ENCODE measurements around the gene DMAC2.

The DMAC2 gene

GRCh38 chr19:41447732-41448332 lies 8.1 kb upstream of the DMAC2 start:
- Histone ChIP-seq H2BK120ac (ENCODE audit: low read depth, low read length) (no peak overlapping the region), H3K9ac (ENCODE audit: low read length) (no peak overlapping the region), H3K79me1 (replicated peaks; ENCODE audit: low read length, poor library complexity, severe bottlenecking) (no peaks in the 10 kb centered on the region), H3K18ac (ENCODE audit: low read depth in 1 of 2, low read length in 2 of 2) (no peak overlapping the region), H2BK5ac (ENCODE audit: low read depth, low read length, poor library complexity, severe bottlenecking) (no peak overlapping the region), H3K14ac (ENCODE audit: low read length in 2 of 2) (no peak overlapping the region), H3K27ac (ENCODE audit: low read length, poor library complexity, severe bottlenecking) (no peak overlapping the region), H4K91ac (ENCODE audit: low read length) (no peak overlapping the region), H3K4me2 (ENCODE audit: low read length, poor library complexity, severe bottlenecking) (no peak overlapping the region), H3K27me3 (ENCODE audit: control insufficient read depth in 1 of 2, insufficient read depth in 1 of 2, low read length in 2 of 2) (peaks cover 17 to 54% of the 10 kb centered on the region in 2 experiments), H3K9me3 (ENCODE audit: control insufficient read depth, low read length) (no peaks in the 10 kb centered on the region), H2BK15ac (ENCODE audit: low read depth, poor library complexity, severe bottlenecking) (no peak overlapping the region), H2AFZ (ENCODE audit: low read depth, low read length) (no peak overlapping the region), H2AK5ac (ENCODE audit: low read length, severe bottlenecking) (no peak overlapping the region), H3K4ac (ENCODE audit: low read depth in 1 of 2, low read length in 2 of 2) (no peak overlapping the region), H4K8ac (ENCODE audit: low read length) (no peak overlapping the region), H3K4me3 (ENCODE audit: insufficient read depth in 1 of 2, low read depth in 1 of 2, low read length in 2 of 2) (no peak overlapping the region), H2BK12ac (ENCODE audit: low read length in 2 of 2) (no peak overlapping the region), H3K4me1 (ENCODE audit: control insufficient read depth, insufficient read depth, low read depth, low read length) (peaks cover 1% of the 10 kb centered on the region), H3K36me3 (ENCODE audit: control insufficient read depth in 1 of 2, insufficient read depth in 2 of 2, low read depth in 1 of 2, low read length in 2 of 2) (no peaks in the 10 kb centered on the region), H3K23ac (ENCODE audit: low read length in 2 of 2) (no peak overlapping the region)
- DNase-seq = no peak
- WGBS = 71% methylated on average over 12 of the region's 12 CpGs

- Histone ChIP-seq H3K36me3 (ENCODE audit: control insufficient read depth in 1 of 2, insufficient read depth in 2 of 2, low read depth in 1 of 2, low read length in 2 of 2) (no peaks in the 10 kb centered on the region), H2AFZ (ENCODE audit: low read depth, low read length) (no peak overlapping the region), H2BK120ac (ENCODE audit: low read depth, low read length) (no peak overlapping the region), H4K8ac (ENCODE audit: low read length) (no peak overlapping the region), H3K27ac (ENCODE audit: low read length, poor library complexity, severe bottlenecking) (no peak overlapping the region), H3K9ac (ENCODE audit: low read length) (no peak overlapping the region), H3K9me3 (ENCODE audit: control insufficient read depth, low read length) (no peaks in the 10 kb centered on the region), H3K79me1 (replicated peaks; ENCODE audit: low read length, poor library complexity, severe bottlenecking) (no peaks in the 10 kb centered on the region), H3K27me3 (ENCODE audit: control insufficient read depth in 1 of 2, insufficient read depth in 1 of 2, low read length in 2 of 2) (peaks cover 21 to 60% of the 10 kb centered on the region in 2 experiments), H2AK5ac (ENCODE audit: low read length, severe bottlenecking) (no peak overlapping the region), H3K4me2 (ENCODE audit: low read length, poor library complexity, severe bottlenecking) (no peak overlapping the region), H3K4me3 (ENCODE audit: insufficient read depth in 1 of 2, low read depth in 1 of 2, low read length in 2 of 2) (no peak overlapping the region), H4K91ac (ENCODE audit: low read length) (no peak overlapping the region), H3K4me1 (ENCODE audit: control insufficient read depth, insufficient read depth, low read depth, low read length) (peaks cover 1% of the 10 kb centered on the region), H3K23ac (ENCODE audit: low read length in 2 of 2) (no peak overlapping the region), H2BK15ac (ENCODE audit: low read depth, poor library complexity, severe bottlenecking) (no peak overlapping the region), H3K14ac (ENCODE audit: low read length in 2 of 2) (no peak overlapping the region), H2BK12ac (ENCODE audit: low read length in 2 of 2) (no peak overlapping the region), H2BK5ac (ENCODE audit: low read depth, low read length, poor library complexity, severe bottlenecking) (no peak overlapping the region), H3K18ac (ENCODE audit: low read depth in 1 of 2, low read length in 2 of 2) (no peak overlapping the region), H3K4ac (ENCODE audit: low read depth in 1 of 2, low read length in 2 of 2) (no peak overlapping the region)
- DNase-seq = no peak
- WGBS = 52% methylated on average over 5 of the region's 5 CpGs
Observed at GRCh38 chr19:41445575-41445974, 5.9 kb upstream of the DMAC2 start.

GRCh38 chr19:41443813-41444455 lies 4.2 kb upstream of the DMAC2 start:
- no peak for DNase-seq
- H3K18ac ChIP-seq (ENCODE audit: low read depth in 1 of 2, low read length in 2 of 2) = no peak overlapping the region
- no peak overlapping the region for H3K14ac ChIP-seq (ENCODE audit: low read length in 2 of 2)
- H3K4me3 ChIP-seq (ENCODE audit: insufficient read depth in 1 of 2, low read depth in 1 of 2, low read length in 2 of 2) = no peak overlapping the region
- H3K27me3 ChIP-seq (ENCODE audit: control insufficient read depth in 1 of 2, insufficient read depth in 1 of 2, low read length in 2 of 2) = peaks cover 21 to 57% of the 10 kb centered on the region in 2 experiments
- 85% methylated on average over 6 of the region's 6 CpGs for WGBS
- H2AFZ ChIP-seq (ENCODE audit: low read depth, low read length) = no peak overlapping the region
- no peak overlapping the region for H3K9ac ChIP-seq (ENCODE audit: low read length)
- H2BK120ac ChIP-seq (ENCODE audit: low read depth, low read length) = no peak overlapping the region
- no peaks in the 10 kb centered on the region for H3K36me3 ChIP-seq (ENCODE audit: control insufficient read depth in 1 of 2, insufficient read depth in 2 of 2, low read depth in 1 of 2, low read length in 2 of 2)
- H3K23ac ChIP-seq (ENCODE audit: low read length in 2 of 2) = peak overlapping the region in 1 of 2 experiments; percentile 31
- H3K27ac ChIP-seq (ENCODE audit: low read length, poor library complexity, severe bottlenecking) = no peak overlapping the region
- H3K4ac ChIP-seq (ENCODE audit: low read depth in 1 of 2, low read length in 2 of 2) = no peak overlapping the region
- no peak overlapping the region for H4K91ac ChIP-seq (ENCODE audit: low read length)
- peaks cover 5% of the 10 kb centered on the region for H3K4me1 ChIP-seq (ENCODE audit: control insufficient read depth, insufficient read depth, low read depth, low read length)
- H4K8ac ChIP-seq (ENCODE audit: low read length) = no peak overlapping the region
- no peak overlapping the region for H2AK5ac ChIP-seq (ENCODE audit: low read length, severe bottlenecking)
- no peak overlapping the region for H2BK15ac ChIP-seq (ENCODE audit: low read depth, poor library complexity, severe bottlenecking)
- H3K9me3 ChIP-seq (ENCODE audit: control insufficient read depth, low read length) = no peaks in the 10 kb centered on the region
- H2BK12ac ChIP-seq (ENCODE audit: low read length in 2 of 2) = no peak overlapping the region
- no peak overlapping the region for H2BK5ac ChIP-seq (ENCODE audit: low read depth, low read length, poor library complexity, severe bottlenecking)
- peaks cover under 1% of the 10 kb centered on the region for H3K79me1 ChIP-seq (replicated peaks; ENCODE audit: low read length, poor library complexity, severe bottlenecking)
- H3K4me2 ChIP-seq (ENCODE audit: low read length, poor library complexity, severe bottlenecking) = no peak overlapping the region

- Histone ChIP-seq H3K4me3 (ENCODE audit: insufficient read depth in 1 of 2, low read depth in 1 of 2, low read length in 2 of 2) (no peak within 1 kb of the TSS), H4K8ac (ENCODE audit: low read length) (peak within 1 kb of the TSS; percentile 54), H3K9me3 (ENCODE audit: control insufficient read depth, low read length) (no peaks in the 10 kb centered on the region), H2BK12ac (ENCODE audit: low read length in 2 of 2) (no peak within 1 kb of the TSS), H3K18ac (ENCODE audit: low read depth in 1 of 2, low read length in 2 of 2) (no peak within 1 kb of the TSS), H3K4me1 (ENCODE audit: control insufficient read depth, insufficient read depth, low read depth, low read length) (peaks cover 6% of the 10 kb centered on the region), H2BK15ac (ENCODE audit: low read depth, poor library complexity, severe bottlenecking) (peak within 1 kb of the TSS; percentile 23), H3K9ac (ENCODE audit: low read length) (no peak within 1 kb of the TSS), H3K4ac (ENCODE audit: low read depth in 1 of 2, low read length in 2 of 2) (no peak within 1 kb of the TSS), H3K4me2 (ENCODE audit: low read length, poor library complexity, severe bottlenecking) (no peak within 1 kb of the TSS), H4K91ac (ENCODE audit: low read length) (no peak within 1 kb of the TSS), H2AFZ (ENCODE audit: low read depth, low read length) (no peak within 1 kb of the TSS), H3K23ac (ENCODE audit: low read length in 2 of 2) (peak within 1 kb of the TSS in 1 of 2 experiments; percentile 31), H2BK120ac (ENCODE audit: low read depth, low read length) (no peak within 1 kb of the TSS), H3K14ac (ENCODE audit: low read length in 2 of 2) (no peak within 1 kb of the TSS), H3K27ac (ENCODE audit: low read length, poor library complexity, severe bottlenecking) (no peak within 1 kb of the TSS), H2AK5ac (ENCODE audit: low read length, severe bottlenecking) (no peak within 1 kb of the TSS), H3K79me1 (replicated peaks; ENCODE audit: low read length, poor library complexity, severe bottlenecking) (peaks cover 11% of the 10 kb centered on the region), H3K36me3 (ENCODE audit: control insufficient read depth in 1 of 2, insufficient read depth in 2 of 2, low read depth in 1 of 2, low read length in 2 of 2) (peaks cover 5 to 6% of the 10 kb centered on the region in 2 experiments), H3K27me3 (ENCODE audit: control insufficient read depth in 1 of 2, insufficient read depth in 1 of 2, low read length in 2 of 2) (peaks cover 21 to 46% of the 10 kb centered on the region in 2 experiments), H2BK5ac (ENCODE audit: low read depth, low read length, poor library complexity, severe bottlenecking) (no peak within 1 kb of the TSS)
- WGBS = 73% methylated on average over 7 of the region's 7 CpGs
- no peak for DNase-seq
Observed at GRCh38 chr19:41442473-41443355, 3.0 kb upstream of the DMAC2 start, which contains the start of gene ERICH4. TSS of gene ERICH4 (plus strand) at chr19:41443156. CDS start at chr19:41443170, 14 bp downstream.

Measured in mesenchymal stem cell (in vitro differentiated cells and primary cell).